KBM-7 (cell line): ENCODE data around the gene RNF5.
A peak's percentile ranks its signal among the peaks of the same experiment; 100 is the strongest.
"Not testable (repeated sequence)": the region's sequence is repeated elsewhere in the genome, so short reads cannot be mapped to it uniquely, and the experiment has no call there.

Experiments used
- DNase-seq: peaks from one replicate; pipeline ENCODE4 v3.0.0-alpha.2; 2015
- in situ Hi-C: fragments of 300-500 bp; cut with MboI; formaldehyde crosslinking; loops from 2 replicates; pipeline ENCODE4 v1.14.3; 2020; ENCODE audit warnings: low sequenced_read_pairs, low pct_unique_long_range_greater_than_20kb, mixed read lengths

The RNF5 gene

DNA sequence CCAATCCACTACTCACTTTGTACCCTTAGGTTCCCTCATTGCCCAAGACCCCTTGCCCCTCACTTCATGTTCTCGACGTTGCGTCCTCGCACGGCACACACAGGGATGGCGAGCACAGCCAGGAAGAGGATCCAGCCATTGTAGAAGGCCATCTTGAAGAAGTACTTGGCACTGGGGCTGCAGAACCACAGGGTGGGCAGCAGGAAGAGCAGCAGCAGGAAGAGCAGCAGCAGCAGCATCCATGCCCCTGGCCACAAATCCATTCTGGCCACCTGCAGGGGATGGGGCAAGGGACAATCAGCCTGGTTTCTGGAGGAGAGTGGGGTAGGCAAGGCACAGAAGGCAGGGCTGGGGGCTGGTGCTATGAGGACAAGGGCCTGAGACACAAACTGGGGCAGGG, 7.0 kb upstream of the RNF5 start:
- in situ Hi-C loops, result no loop called here
- no peak for DNase-seq

DNA sequence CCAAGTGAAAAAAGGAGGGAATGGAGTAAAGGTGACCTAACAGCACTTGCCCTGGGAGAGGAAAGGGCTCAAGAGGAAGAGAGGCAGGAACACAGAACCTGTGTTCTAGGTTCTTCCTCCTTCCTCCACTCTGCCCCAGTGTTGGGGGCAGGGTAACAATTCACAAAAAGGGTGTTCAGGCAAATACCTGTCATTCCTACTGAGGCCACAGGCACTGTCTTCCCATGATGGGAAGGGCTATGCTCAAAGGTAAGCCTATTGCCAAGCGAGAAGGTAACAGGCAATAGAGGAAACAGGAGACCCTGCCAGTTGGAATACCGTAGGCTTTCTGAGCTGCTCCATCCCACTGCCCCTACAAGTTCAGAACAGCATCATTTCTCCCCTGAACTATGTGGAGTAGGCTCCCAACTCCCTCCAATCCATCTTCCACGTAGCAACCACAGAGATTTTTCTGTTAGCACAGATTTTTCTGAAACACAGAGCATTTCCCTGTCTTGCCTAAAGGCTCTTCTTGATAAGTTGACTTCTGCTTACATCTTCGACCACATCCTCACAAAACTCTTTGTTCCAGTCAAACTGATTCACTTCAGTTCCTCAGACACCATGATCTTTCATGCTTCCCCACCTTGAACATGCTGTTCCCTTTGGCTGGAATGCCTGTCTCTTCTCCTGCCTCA, 5.0 kb upstream of the RNF5 start:
- DNase-seq, result no peak
- in situ Hi-C loops, result no loop called here

DNA sequence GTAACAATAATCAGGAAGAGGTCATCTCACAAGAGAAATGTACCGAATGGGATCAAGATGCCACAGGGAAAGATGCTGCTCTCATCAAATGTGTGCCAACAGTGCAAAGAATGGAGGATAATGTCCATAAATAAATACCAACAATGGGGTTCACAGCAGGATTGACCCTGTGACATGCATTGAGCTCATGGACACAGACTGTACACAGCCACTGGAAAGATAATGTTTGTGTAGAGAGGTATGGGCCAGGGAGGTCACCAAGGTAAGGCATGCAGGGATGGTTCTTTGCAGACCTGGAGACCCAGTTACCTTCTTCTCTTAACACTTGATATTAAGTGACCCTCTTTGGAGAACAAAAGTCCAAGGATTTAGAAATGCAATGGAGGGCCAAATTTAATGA, 3.8 kb upstream of the RNF5 start:
- in situ Hi-C loops, result no loop called here

DNA sequence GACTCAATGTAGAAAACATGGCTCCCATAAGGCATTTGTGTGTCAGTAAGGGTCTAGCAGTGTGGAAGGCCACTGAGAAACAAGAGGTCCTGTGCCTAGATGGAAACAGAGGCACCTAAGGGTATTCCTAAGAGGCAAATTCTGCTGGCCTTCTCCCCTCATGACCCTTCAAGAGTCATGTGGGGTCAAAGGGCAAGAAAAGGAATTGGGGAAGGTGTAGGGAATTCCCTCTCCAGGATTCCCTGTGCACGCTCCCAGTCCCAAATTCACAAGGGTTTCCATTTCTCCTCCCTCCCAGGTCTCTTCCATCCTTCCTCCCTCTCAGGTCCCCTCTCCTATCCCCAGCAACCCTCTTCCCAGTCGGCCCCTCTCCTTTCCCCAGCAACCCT, 2.9 kb upstream of the RNF5 start:
- no peak for DNase-seq
- in situ Hi-C loops, result no loop called here

More for the DNA sequence above, 3.8 kb upstream of the RNF5 start:
- DNase-seq, result no peak

DNA sequence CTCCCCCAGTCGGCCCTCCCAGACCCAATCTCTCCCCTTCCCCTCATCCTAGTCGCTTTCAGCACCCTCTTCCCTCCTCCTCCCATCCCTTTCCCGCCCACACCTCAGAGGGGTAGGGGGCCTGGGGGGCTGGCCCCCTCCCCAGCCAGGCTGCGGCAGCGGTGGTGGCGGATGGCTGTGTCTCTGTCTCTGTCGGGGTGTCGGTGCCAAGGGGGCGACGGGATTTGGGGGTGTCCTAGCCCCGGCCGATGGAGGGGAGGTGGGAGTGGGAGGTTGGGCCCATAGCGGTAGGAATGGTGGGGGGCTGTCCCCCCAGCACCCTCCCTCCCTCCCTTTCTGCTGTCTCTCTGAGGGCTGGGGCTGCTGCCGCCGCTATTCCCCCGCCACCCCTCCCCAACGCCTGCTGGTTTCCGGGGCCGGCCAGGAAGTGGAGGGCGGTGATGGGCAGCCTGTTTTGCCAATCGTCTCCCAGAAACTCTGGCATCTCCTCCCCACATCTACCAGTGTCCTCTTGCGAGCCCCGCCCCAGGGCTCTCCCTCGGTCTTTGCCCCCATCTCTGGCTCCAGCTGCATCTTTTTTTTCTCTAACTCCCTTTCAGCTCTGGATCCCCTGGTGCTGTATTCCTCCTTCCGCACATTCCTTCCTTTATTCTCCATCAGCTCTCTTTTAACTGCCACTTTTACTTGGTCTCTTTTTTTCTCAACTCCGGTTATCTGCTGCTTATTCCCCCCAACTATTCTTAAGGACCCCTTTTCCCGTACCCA, 2.3 kb upstream of the RNF5 start, which contains the start of gene AGPAT1:
TSS of gene AGPAT1 (minus strand) at position 374 of the 765 bp plus-strand sequence. CDS start 4,588 bp downstream, outside the sequence.
- in situ Hi-C loops, result no loop called here
- DNase-seq, result peak; percentile 98

DNA sequence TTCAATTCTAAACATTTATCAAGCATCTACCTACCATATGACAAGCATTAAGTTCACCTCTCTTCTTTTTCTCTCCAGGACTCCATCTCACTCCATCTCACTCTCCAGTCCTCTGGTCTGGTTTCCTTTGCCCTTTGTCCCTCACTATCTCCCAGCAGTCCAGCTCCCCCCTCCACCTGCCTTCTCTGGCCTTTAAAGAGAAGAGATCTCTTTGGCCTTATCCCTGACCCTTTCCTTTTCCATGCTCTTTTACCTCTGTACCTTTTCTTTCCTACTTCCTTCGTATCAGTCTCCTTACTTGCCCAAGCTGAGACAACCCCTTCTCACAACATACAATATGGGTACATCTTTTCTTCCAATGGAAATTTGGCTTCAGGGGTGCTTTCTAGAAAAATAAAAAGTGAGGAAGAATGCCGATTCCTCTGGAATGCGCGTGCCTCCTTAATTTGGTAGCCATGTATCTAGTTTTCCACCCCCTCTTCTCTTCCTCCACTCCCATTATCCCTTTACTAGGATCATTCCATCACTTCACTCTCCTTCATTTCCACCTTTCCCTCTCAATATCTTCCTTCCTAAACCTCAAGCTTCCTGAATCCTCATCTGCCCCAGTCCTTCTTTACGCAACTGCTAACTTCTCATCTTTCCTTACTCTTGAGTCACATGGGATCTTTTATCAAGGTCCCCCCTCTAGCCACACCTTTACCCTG, 1.6 kb upstream of the RNF5 start:
- DNase-seq, result no peak
- in situ Hi-C loops, result no loop called here

DNA sequence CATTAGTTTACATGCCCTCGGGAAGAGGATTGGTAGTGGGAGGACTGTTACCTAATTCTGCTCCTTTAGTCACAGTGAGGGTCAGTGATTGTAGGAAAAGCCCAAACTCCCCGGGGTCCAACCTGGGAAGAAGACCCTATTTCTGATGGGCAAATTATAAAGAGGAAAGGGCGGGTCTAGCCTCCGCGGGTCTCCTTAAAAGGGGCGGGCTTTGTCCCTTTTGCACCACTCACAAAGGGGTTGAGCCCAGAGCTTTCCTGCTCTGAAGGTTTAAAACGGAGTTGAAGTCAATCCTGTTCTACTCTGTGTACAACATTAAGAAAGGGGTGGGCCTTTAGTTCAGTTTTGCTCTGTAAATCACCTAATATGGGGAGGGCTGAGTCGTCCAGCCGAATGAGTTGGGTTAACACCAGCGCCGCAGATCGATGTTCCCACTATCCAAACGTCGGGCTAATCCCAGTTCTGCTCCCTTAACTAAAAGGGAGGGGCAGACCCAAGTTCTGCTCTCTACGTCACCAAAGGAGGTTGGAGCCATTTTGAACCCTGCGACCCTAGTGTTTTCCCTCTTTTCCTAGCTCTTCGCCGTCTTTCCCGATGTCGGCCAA, 920 bp upstream of the RNF5 start:
- in situ Hi-C loops, result no loop called here
- DNase-seq, result no peak

DNA sequence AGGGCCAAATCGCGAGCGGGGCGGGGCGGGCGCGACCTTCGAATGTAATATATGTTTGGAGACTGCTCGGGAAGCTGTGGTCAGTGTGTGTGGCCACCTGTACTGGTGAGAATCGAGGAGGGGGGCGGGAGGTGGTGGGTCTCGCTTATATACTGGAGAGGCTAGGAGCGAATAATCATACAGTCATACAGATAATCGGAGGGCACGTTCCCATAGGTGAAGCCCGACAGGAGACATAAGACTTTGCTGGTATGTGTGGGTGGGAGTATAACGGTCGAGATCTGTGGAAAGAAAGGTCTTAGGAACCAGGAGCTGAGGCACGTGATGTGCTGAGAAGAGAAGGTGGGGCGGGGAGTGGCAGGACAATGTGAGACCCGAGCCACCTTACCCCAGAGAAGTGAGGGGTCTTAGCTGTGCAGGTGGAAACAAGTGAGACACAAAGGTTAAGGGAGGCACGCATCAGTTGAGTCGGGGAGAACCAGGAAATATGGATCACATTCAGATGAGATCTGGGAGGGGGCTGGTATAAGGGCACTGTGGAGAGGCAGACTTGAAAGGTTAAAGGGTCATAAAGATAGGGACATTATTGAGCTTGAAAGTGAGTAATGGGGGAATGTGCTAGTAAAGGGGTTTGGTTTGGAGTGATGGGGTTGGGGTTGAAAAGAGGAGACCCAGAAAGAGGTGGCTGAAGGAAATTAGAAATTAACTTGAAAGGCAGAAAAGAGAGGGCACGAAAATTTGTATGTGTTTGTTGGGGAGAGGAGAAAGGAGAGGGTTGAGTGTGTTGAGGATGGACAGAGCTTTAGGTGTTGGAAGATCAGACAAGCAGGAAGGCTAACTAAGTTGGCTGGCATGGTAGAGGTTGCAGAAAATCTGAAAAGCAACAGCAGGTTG, 589 bp downstream of the RNF5 start:
- DNase-seq, result peak; percentile 40
- in situ Hi-C loops, result no loop called here

DNA sequence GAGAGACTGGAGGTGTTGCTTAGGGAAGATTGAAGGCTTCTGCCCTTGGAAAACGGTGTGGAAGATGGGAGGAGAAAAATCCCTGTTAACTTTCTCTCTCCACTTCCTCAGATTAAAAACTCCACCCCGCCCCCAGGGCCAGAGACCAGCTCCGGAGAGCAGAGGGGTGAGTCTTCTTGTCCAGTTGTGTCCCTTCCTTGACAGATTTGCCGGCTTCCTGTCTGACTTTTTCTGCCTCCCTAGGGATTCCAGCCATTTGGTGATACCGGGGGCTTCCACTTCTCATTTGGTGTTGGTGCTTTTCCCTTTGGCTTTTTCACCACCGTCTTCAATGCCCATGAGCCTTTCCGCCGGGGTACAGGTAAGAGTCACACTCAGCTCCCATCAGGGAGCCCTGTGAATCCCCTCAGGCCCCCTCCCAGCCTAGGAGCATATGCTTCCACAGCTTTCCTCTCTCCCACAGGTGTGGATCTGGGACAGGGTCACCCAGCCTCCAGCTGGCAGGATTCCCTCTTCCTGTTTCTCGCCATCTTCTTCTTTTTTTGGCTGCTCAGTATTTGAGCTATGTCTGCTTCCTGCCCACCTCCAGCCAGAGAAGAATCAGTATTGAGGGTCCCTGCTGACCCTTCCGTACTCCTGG, 1.7 kb downstream of the RNF5 start:
- in situ Hi-C loops, result no loop called here
- DNase-seq, result no peak

DNA sequence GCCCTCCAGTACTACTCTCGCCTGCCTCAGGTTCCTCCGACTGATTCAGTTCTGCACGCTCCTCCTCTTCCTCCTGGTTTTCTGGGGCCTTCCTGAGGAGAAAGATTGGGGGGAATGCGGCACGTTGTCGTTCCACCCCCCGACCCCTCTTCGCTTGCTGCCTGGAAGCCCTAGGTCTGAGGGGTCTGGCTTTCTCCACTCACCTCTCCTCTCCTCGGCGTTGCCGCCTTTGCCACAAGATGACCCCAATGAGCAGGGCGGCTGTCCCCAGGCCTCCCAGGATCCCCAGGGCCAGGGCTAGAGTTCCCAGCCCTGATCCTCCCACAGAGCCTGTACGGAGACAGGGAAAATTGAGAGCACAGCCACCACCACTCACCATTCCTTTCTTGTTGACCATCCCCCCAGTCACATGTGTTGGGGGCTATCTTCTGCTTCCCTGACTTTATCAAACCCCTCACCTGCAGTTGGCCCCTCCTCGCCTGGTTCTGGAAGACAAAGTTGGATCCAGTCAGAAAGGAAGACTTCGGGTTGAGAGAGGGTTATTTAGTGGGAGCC, 3.0 kb downstream of the RNF5 start:
- in situ Hi-C loops, result no loop called here
- no peak for DNase-seq

DNA sequence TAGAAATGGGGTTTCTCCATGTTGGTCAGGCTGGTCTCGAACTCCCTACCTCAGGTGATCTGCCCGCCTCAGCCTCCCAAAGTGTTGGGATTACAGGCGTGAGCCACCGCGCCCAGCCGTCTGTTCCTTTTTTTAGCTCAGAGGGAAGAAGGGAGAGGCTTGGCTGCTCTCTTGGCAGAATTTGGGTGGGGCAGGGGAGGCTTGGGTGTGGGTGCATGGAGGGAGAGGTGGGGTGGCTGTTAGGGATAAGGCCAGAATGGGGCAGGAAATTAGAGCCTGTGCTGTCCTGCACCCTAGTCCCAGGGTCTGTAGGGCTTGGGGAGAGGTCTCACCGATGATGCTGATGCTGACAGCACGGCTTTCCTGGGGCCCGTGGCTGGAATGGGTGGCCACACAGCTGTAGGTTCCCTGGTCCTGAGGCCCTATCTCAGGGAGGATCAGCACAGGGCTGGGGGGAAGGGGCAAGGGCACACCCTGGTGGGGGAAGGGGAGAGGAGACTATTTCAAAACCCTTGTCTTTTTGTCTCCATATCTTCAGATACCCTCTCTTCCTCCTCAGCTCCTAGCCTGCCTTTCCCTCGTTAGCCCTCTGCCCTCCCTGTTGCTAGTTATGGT, 3.8 kb downstream of the RNF5 start:
- in situ Hi-C loops, result no loop called here
- DNase-seq, result no peak

DNA sequence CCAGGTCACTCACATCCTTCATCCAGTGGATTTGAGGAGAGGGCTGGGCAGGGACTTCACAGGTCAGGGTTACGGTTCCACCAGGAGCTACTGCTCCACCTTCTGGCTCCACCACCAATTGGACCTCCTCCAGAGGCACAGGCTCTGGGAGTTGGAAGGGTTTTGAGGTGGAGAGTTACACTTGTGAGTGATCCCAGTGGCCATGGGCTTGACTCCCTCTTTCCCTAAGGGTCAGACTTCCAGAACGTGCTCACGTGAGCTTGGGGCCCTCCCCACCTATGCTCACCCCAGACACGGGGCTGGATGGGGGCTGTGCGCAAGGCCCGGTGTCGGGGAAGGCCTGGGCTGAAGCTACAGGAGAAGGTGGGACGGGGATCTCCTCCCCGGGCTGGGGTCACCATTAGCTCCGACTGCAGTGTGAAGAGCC, 4.4 kb downstream of the RNF5 start:
- DNase-seq, result no peak
- in situ Hi-C loops, result no loop called here

DNA sequence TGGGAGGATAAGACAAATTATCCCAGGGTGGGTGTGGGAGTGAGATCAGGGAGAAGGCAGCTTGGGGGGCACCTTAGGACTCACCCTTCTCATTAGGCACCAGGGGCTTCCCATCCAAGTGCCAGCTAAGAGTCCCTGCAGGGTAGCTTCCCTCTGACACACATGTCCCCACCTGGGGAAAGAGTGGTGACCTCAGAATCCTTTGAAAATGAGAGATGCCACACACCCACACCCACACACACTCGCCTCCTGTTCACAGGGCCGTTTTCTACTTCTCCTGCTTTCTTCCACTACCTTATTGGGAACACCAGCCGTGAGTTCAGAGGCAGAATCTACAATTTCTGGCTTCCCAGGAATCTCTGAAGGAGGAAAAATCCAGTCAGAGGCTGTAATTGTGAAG, 4.8 kb downstream of the RNF5 start:
- in situ Hi-C loops, result no loop called here
- DNase-seq, result no peak

DNA sequence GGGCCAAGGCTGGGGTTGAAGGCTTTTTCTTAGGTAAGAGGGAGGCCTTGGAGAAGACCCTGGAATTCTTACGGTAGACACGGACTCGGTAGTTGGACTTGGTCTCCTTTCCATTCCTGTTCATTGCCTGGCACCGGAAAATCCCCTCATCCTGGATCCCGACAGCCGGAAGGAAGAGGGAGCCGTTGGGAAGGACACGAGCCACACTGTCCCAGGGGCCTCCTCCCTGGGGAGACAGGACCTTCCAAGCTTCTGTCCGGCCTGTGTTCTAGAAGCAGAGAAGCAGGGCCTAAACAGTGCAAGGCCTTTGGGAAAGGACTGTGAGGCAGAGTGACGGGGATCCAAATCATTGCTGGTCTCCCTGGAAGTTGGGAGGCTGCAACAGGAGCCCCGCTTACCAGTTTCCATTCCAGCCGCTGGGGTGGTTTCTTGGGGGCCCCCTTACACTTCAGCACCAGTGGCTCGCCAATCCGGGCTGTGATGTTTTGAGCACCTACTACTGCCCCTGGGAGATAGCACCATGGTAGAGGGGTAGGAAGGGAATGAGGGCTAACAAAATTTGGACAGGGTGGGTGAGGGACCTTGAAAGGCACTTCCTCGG, 5.4 kb downstream of the RNF5 start:
- in situ Hi-C loops, result no loop called here
- no peak for DNase-seq

DNA sequence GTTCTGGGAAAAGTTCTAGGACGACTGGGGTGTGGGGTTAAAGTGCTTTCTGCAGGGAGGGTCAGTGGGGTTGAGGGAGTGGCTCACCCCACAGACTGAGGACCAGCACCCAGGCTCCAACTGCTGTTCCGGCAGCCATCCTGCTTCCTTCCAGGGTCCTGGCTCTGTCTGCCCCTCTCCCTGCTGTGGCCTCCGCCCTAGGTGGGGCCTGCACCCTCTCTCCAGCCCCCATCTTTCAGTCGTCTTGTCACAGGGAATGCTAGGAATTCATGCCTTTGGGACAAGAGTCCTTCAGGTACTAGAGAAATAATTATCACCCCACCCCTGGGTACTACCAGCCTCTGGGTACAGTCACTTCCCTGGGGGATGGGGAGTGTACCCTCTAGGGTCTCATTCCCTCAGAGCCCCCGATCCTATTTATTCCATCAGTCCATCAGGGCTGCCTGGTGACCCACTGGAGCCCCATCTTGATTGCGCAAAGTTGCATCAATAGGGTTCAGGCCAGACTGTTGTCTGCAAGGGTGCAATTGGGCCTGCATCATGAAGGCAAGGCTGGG, 6.0 kb downstream of the RNF5 start, which contains the start of gene AGER:
TSS of gene AGER (minus strand) at position 170 of the 557 bp plus-strand sequence. CDS start at position 139, 31 bp downstream.
- in situ Hi-C loops, result no loop called here
- no peak for DNase-seq

DNA sequence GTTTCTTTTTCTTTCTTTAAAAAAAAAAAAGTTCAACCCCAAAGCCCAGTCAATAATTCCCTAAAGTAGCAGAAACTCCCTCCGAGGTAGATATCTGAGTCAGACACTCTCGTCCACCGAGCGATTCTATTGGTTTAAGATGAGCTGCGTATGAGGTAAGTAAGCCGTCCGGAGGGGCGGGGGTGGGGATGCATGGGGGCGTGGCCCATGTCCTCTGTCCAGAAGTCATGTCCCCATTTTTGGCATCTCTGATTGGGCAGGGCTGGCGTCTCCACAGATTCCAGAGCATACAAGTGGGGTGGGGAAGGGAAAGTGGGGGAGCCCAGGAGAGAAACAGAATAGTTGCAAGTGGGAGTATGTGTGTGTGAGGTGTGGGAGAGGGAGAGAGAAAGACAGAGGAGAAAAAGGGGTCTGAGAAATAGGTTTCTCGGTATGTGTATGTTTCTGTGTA, 7.5 kb downstream of the RNF5 start:
- DNase-seq, in situ Hi-C loops: not testable (repeated sequence)
